ENCODE data around the gene DDX39B. TPM values are rescaled to one million over a fixed set of nuclear protein-coding genes. Genes with fewer than 3 reads are reported as not detected.
A peak's percentile ranks its signal among the peaks of the same experiment; 100 is the strongest.
"Not testable (repeated sequence)": the region's sequence is repeated elsewhere in the genome, so short reads cannot be mapped to it uniquely, and the experiment has no call there.

The DDX39B gene
- total RNA-seq, 1 experiment from 2014 or later = 317 TPM

DNA sequence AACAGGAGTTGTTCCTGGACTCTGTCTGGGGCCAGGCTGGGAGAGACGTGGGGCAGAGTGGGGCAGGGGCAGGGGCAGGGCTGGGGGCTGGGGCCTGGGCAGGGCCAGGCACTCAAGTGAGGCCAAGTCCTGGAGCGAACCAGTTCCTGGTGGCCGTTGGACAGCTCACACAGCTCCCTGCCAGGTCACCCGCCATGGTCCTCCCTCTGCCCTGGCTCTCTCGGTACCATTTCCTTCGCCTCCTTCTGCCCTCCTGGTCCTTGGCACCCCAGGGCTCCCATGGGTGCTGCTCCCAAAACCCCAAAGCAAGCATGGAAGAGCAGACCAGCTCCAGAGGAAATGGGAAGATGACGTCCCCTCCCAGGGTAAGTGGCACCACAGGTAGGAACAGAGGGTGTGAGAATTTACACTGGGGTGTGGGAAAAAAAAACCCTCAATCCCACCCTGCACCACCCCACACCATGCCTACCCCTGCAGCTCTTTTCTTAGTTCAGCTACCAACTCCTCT lies 12.9 kb downstream of the DDX39B start, which contains the start of gene MCCD1:
Gene MCCD1 (plus strand): TSS at position 142 of the 508 bp plus-strand sequence. CDS start 53 bp downstream, at position 195.
- no peak for DNase-seq (ENCODE audit: low spot score)

DNA sequence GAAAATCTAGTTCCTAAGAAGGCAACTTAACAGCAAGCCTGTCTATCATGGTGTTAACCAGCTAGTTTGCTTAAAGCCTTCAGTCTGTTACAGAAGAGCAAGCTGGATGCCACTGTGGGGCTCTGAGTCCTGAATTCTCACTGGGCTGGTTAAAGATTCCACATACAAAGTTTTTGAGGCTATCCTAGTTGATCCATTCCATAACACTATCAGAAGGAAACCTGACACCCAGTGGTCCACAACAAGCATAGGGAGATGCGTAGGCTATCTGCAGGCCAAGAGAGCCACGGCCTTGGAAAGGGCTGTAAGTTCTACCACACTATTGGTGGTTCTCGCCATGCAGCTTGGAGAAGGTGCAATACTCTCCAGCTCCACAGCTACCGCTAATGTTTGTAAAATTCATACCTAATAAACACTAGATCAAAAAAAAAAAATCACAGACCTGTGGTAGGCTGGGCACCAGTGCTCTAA lies 13.5 kb downstream of the DDX39B start:
- DNase-seq (ENCODE audit: low spot score) = no peak

DNA sequence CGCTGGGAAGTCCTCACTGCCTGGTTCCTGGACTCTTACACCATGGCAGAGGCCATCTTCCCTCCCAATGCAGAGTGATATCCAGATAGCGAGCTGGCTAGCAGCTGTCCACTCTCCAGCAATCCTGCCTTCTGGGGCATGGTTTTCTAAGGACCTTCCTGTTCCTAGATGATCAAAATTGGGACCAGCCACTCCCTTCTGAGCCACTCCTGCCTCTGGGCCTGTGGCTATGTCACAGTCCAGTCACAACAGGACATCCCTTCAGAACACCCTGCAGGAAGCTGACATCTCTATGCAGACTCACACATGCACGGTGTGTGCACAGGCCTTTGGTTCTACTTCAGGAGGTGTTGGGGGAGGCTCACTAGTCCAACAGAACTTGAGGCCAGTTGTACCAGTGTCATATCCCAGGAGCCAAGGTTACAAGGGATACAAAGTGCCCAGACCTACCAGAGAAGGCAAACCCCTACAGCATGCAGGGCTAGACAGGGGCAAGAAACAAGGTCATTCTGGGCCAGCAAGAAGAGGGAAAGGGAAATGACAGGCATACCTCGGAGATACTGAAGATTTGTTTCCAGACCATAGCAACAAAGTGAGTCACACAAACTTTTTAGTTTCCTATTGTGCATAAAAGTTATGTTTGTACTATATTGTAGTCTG lies 15.7 kb downstream of the DDX39B start:
- peak; percentile 26 for DNase-seq (ENCODE audit: low spot score)

DNA sequence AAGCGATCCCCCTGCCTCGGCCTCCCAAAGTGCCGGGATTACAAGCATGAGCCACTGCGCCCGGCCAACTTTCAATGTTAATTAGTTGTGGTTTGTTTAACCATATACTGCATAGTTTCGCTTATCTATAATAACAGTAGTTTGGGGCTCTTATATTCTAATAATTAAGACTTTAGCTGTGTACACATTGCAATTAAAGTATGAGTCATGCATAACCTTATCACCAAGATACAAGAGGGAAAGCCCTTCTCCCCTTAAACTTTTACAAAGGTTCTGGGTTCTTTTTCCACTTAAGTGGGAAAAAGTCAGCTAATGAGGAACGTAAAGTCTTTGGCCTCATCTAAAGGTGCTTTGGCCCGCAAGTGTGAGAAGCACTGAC lies 16.3 kb downstream of the DDX39B start:
- DNase-seq (ENCODE audit: low spot score) = no peak

DNA sequence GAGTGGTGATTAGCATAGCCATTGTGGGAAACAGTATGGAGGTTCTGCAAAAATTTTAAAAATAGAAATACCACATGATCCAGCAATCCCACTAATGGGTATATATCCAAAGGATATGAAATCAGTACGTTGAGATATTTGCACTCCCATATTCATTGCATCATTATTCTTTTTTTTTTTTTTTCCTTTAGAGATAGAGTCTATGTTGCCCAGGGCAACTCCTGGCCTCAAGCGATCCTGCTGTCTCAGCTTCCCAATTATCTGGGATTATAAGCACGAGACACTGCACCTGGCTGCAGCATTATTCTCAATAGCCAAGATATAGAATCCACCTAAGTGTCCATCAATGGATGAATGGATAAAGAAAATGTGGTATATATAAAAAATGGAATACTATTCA lies 20.0 kb downstream of the DDX39B start:
- no peak for DNase-seq (ENCODE audit: low spot score)

DNA sequence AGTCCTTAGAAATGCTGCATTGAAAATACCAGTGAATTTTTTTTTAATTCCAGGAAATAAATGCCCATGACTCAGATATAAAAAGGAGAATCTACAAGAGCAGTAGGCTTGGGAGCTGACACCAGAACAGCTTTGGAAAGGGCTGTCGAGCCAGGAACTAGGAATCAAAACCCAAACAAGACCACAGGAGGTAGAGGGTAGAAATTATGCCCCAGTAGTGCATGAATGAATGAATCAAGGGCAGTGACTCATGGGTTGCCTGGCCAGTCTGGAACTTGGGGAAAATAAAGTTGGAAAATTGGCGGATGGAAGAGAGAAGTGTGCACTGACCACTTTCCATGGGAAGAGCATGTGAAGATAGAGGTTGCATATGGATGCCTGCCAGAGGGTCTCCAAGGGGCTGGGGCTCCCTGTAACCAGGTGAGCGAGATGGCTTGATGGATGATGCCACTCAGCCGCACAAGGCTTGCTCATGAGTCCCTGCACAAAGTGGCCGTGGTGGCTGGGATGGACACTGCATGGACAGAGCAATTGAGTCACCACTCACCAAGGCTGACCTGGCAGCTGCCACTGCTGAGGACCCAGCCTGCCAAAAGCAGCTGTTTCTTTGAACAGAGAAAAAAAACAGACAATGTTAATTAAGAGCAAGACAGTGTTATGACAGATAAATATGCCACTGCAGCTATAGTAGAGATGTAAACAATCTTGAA lies 28.2 kb downstream of the DDX39B start:
- peak; percentile 2 for DNase-seq (ENCODE audit: low spot score)

DNA sequence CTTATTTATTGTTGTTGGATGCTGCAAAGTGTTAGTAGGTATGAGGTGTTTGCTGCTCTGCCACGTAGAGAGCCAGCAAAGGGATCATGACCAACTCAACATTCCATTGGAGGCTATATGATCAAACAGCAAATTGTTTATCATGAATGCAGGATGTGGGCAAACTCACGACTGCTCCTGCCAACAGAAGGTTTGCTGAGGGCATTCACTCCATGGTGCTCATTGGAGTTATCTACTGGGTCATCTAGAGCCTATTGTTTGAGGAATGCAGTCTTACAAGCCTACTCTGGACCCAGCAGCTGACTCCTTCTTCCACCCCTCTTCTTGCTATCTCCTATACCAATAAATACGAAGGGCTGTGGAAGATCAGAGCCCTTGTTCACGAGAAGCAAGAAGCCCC lies 31.8 kb downstream of the DDX39B start:
- DNase-seq (ENCODE audit: low spot score) = peak; percentile 10

DNA sequence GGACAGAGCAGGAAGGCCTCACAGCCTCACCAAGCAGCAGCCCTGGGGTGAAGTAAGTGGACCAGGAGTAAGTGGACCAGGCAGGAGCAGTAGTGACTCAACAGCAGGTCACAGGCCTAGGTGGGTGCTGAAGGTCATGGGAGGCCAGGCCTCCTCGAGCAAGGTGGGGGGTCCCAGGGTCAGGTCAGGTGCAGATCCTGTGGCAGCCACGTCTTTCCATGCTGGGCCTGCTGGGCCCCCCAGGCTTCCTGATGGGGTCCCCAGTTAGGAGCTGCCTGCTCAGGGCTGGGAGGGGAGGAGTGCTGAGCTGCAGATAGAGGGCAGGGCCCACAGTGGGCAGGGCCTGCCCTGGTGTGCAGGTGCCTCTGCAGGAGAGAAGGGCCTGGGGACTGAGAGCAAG lies 32.8 kb downstream of the DDX39B start:
- DNase-seq (ENCODE audit: low spot score) = not testable (repeated sequence)

DNA sequence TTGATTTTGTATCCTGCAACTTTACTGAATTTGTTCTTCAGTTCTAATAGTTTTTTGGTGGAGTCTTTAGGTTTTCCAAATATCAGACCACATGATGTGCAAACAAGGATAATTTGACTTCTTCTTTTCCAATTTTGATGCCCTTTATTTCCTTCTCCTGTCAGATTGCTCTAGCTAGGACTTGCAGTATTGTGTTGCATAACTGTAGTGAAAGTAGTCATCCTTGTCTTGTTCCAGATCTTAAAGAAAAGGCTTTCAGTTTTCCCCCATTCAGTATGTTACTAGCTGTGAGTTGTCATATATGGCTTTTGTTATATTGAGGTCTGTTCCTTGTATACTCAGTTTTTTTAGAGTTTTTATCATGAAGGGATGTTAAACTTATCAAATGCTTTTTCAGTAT lies 39.2 kb downstream of the DDX39B start:
- DNase-seq (ENCODE audit: low spot score) = no peak

DNA sequence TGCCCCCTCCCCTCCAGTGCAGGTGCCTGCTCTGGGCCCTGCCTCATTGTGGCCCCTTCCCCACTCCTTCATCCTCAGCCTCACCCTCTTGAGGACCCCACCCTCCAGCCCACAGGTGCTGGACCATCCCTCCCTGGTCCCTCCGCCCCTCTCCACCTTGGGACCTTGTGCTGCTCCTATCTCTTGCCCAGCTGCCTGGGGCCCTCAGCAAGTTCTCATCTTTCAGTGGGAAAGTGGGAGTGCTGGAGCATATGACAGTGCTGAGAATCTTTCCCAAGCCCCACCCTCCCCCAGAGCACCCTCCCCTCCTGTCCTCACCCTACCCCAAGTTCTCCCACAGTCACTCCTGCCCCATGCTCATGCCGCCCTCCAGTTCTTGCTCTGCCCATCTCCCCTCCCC lies 42.2 kb downstream of the DDX39B start:
- DNase-seq (ENCODE audit: low spot score) = not testable (repeated sequence)

DNA sequence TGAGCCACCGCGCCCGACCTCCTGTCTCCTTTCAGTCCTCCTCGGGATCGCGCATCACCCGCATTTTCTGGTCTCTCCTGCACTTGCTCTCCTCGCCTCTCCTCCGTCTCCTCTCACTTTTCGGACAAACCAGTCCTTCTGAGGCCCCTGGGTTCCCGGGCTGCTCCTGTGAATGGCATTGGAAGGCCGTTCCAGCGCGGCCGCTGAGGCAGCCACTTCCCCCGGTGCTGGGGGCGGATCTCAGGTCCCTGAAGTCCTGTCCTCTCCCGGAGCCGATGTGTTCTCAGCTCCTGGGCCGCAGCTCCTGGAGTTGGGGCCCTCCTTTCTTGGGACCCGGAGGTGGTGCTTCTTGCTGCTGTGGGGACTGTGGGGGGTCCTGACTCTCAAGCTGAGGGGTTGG lies 43.1 kb downstream of the DDX39B start:
- DNase-seq (ENCODE audit: low spot score) = no peak

DNA sequence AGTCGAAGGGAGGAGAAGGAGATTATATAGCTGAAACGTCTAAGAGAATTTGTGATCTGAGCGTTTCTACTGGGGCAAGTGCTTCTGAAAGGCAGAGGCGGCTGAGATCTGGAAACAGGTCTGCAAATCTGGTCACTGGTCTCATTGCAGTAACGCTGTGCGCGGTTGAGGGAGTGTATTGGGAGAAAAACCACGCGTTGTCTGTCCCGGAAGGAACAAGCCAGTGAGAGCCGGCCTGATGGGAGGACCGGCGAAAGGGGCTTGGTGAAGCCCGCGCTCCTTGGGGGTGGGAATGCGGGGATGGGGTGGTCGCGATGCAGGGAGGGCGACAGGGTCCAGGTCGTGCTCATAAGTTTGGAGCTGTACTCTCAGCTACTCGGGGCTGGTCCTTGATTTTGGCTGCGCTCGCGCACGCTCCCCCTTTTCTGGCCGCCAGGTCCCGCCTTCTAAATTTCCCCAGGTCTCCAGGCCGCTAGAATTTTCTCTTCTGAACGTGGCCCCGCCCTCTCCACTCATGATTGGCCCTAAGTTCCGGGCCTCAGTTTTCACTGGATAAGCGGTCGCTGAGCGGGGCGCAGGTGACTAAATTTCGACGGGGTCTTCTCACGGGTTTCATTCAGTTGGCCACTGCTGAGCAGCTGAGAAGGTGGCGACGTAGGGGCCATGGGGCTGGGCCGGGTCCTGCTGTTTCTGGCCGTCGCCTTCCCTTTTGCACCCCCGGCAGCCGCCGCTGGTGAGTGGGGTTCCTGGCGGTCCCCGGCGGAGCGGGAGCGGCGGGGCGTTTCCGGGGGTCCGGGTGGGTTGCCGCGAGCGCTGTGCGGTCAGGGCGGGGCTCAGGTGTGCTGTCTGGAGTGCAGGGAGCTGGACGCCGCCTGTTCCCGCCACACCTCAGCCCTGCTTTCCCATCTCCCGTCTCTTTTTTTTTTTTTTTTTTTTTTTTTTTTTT lies 44.0 kb downstream of the DDX39B start, which contains the start of gene MICB:
Gene MICB (plus strand): TSS at position 615 of the 946 bp plus-strand sequence. CDS start 49 bp downstream, at position 664.
- DNase-seq (ENCODE audit: low spot score) = peak; percentile 64

DNA sequence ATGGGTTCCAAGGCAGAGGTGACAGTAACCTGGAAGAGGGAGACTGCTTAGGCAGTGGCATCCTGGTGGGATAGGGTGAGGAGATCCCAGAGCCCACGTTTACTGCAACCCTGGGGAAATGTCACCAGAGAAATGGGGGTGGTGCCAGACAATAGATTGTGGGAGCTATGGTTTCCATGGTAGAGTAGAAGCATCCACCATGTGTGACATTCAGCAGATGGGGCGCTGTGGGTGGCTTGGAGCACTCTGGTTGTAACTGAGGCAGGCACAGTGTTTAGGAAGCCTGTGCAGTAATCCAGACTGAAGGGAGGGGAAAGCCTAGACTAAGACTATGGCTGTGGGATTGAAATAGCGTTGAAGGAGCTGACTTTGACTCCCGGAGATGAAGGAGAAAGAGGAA lies 45.0 kb downstream of the DDX39B start:
- DNase-seq (ENCODE audit: low spot score) = not testable (repeated sequence)

DNA sequence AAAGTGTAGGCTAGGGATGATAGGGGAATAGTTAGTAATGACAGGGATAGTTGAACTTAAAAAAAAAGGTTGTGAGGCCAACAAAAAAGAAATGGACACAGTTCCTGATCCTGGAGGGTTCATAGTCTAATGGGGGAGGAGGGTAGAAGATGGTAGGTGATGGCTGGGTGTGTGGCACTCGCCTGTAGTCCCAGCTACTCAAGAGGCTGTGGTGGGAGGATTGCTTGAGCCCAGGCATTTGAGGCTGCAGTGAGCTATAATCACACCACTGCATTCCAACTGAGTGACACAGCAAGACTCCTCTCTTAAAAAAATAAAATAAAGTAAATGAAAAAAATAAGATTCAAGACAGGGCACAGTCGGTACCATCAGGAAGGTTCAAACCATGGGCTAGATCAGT lies 46.2 kb downstream of the DDX39B start:
- no peak for DNase-seq (ENCODE audit: low spot score)

DNA sequence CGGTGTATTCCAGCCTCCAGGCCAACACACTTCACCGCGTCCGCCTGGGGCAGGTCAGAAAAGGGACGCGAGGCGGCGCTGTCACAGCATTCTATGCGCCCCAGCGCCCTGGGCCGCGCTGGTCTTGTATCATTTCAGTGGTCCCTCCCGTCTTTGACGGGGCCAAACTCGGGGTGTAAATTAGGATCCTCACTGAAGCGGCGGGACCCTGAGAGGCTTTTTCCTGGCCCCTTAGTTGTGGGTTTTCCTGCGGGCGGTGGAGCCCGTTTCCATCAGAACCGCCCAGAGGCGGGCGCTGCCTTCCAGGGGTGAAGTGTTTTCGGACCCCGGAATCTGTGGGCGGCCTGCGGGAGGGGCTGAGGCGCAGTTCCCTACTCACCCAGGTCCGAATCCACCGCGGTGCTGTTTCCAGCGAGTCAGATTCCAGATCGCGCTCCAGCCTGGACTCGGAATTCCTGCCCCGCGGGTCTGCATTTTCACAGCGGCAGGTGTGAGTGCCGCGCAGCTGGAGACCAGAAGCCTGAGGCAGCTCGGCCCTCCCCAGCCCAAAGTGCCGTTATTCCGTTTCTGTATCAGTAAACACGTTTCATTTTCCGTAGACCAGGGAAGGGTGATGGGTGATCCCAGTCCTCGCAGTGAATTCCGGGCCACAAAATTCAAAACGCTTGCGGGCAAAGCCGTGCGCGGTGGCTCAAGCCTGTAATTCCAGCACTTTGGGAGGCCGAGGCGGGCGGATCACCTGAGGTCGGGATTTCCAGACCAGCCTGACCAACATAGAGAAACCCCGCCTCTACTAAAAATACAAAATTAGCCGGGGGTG lies 47.7 kb downstream of the DDX39B start:
- DNase-seq (ENCODE audit: low spot score) = peak; percentile 67

DNA sequence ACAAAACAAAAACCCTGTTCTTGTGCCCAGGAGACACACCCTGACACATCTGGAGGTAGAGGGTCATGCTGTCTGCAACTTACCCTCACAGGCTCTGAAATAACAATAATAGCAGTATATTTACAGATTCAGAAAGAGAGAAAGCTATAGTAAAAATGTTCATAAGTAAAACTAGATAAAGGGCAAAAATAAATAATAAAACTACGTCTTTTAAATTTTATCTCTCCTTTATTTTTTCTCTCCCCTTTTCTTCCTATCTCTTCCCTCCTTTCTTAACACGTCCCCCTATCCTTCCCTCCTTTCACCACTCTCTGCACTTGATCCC lies 48.3 kb downstream of the DDX39B start:
- not testable (repeated sequence) for DNase-seq (ENCODE audit: low spot score)

DNA sequence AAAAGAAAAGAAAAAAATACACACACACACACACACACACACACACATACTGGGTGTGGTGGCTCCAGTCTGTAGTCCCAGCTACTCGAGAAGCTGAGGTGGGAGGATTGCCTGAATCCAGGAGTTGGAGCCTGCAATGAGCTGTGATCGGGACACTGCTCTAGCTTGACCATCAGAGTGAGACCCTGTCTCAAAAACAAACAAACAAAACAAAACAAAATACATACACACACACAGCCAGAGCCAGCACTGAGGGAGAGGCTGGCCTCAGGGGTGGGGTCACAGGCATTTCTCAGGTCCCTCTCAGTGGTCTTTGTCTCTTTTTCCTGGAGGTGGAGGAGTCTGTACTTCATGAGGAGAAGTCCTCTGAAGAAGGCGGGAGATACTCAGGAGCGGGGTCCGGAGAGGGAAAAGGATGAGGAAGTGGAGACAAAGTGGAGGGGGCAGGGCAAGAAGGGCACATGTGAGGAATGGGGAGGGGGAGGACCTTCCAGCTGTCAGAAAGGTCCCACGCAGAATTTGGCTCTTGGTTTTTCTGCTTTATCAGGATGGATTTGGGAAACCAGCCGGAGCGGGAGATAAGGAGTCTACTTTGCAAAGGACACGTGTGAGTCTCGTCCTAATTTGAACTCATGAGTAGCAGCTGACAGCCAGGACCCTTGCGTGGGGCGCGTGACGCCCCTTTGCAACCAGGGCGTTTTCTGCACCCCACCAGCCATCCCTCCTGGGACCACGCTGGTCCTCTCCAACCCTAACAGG lies 51.5 kb downstream of the DDX39B start:
- DNase-seq (ENCODE audit: low spot score) = no peak

DNA sequence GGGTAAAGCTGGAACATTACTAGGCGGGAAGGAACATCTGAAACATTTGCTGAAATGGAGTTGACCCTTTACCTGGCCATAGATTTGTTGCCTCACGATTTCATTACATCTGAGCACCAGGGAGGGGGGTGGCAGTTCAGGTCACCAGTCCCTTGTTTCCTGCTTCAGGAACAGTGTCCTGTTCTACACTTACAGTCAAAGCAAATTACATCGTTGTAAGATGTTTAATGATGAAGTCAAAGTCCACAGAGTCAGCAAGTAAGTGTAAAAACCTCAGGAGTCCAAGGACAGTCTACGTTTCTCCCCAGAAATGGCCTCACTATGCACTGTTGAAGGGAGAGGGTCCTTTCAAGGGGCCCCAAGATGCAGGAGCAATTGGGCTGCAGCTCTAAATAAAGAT lies 52.7 kb downstream of the DDX39B start:
- DNase-seq (ENCODE audit: low spot score) = no peak

DNA sequence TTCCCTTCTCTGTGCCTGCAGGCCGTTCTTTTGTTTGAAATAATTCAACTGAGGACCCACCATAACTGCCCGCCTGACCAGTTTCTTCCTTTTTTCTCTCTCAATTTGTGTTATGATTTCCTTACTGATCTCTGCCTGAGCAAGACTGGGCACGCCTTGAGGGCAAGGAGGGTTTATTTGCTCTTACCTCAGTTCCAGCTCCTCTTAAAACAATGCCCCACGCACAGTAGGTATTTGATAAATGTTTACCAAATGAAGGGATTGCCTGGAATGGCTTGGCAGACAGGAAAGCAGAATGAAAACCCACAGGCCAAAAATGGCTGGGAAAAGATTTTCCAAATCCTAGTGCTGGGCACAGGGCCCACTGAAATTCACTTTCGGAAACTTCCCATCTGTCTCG lies 54.1 kb downstream of the DDX39B start:
- DNase-seq (ENCODE audit: low spot score) = not testable (repeated sequence)
